HepG2 (cell line): ENCODE data around the gene NUBP2. TPM values are rescaled to one million over a fixed set of nuclear protein-coding genes. Genes with fewer than 3 reads are reported as not detected.
A peak's percentile ranks its signal among the peaks of the same experiment; 100 is the strongest.

Experiments
- ATAC-seq: fragments of 200-7000 bp; cut with Tn5 transposase; 3 replicates; pipeline ENCODE4 v1.9.1; 2020; ENCODE audit warnings: mild to moderate bottlenecking, moderate library complexity
- BruUV-seq: library from RNA; stranded (reverse); fragments of 400-500 nt; replicated peaks from 2 replicates; lab custom pipeline; 2021; lab: Mats Ljungman, UMichigan
- CTCF ChIA-PET: fragments of 300-600 bp; formaldehyde crosslinking; extraction: SDS; loops from one replicate; lab custom pipeline; 2021; ENCODE audit warnings: low total read pairs, inconsistent platforms, low intra/inter-chr PET ratio; lab: Yijun Ruan, JAX
- POLR2A ChIA-PET: fragments of 350-600 bp; sonication (Branson Sonifier 250); formaldehyde crosslinking; loops from one replicate; lab custom pipeline; 2020; ENCODE audit warnings: antibody characterized with exemption, inconsistent platforms; lab: Yijun Ruan, JAX
- DNase-seq: peaks from one replicate; pipeline ENCODE4 v3.0.0-alpha.2; 2015; ENCODE audit warnings: low spot score
- FAIRE-seq: peaks from 3 replicates; lab custom pipeline; 2011; peaks lifted over from hg19 to GRCh38; lab: Jason Lieb, UNC
- H2AFZ ChIP-seq: one replicate; pipeline ENCODE4 v1.6.1; 2011; ENCODE audit warnings: low read length, inconsistent platforms
- H3K27ac ChIP-seq: fragments of 300-600 bp; 3 replicates; pipeline ENCODE4 v1.8.0; 2011; ENCODE audit warnings: mixed run types, mild to moderate bottlenecking, mixed read lengths, low read length, inconsistent platforms; ENCODE audit not compliant: insufficient read depth; ENCODE audit errors: extremely low read length
- H3K27me3 ChIP-seq, 2 experiments: fragments of 200-600 bp in 1 of 2; 2 replicates in 1 of 2; 3 replicates in 1 of 2; pipeline versions ENCODE4 v1.6.0 to v1.8.0; 2011; ENCODE audit warnings: low read length in 2 of 2, mild to moderate bottlenecking in 2 of 2, moderate library complexity in 2 of 2, inconsistent platforms in 1 of 2; ENCODE audit not compliant: insufficient read depth in 2 of 2, control insufficient read depth in 1 of 2
- H3K36me3 ChIP-seq, 2 experiments: fragments of 200-600 bp in 1 of 2; replicated peaks in 1 of 2; 2 replicates in 1 of 2; 3 replicates in 1 of 2; pipeline versions ENCODE4 v1.5.1 to v1.8.0; 2011; ENCODE audit warnings: low read length in 2 of 2, inconsistent platforms in 1 of 2; ENCODE audit not compliant: insufficient read depth in 2 of 2, control insufficient read depth in 1 of 2
- H3K4me1 ChIP-seq: 2 replicates; pipeline ENCODE4 v1.5.1; 2012; ENCODE audit warnings: low read length, inconsistent platforms; ENCODE audit not compliant: insufficient read depth
- H3K4me2 ChIP-seq: 2 replicates; pipeline ENCODE4 v1.6.0; 2011; ENCODE audit warnings: low read depth, low read length, inconsistent platforms
- H3K4me3 ChIP-seq, 3 experiments: fragments of 200-600 bp in 1 of 3; sonication (generic), shearing (Covaris generic) in 1 of 3; replicated peaks in 1 of 3; 2 replicates each; pipeline ENCODE4 v1.5.1; 2011 to 2016; ENCODE audit warnings: low read length in 3 of 3, inconsistent platforms in 2 of 3, low read depth in 2 of 3, mild to moderate bottlenecking in 2 of 3, control low read depth in 1 of 3, mixed read lengths in 1 of 3; ENCODE audit not compliant: insufficient read depth in 1 of 3
- H3K79me2 ChIP-seq: one replicate; pipeline ENCODE4 v1.6.1; 2011; ENCODE audit warnings: low read length, inconsistent platforms; ENCODE audit not compliant: insufficient read depth
- H3K9ac ChIP-seq: 2 replicates; pipeline ENCODE4 v1.6.0; 2011; ENCODE audit warnings: mild to moderate bottlenecking, low read depth, low read length, inconsistent platforms; ENCODE audit not compliant: insufficient read depth
- H3K9me3 ChIP-seq: 2 replicates; pipeline ENCODE4 v1.5.1; 2012; ENCODE audit warnings: mild to moderate bottlenecking, low read length
- H4K20me1 ChIP-seq: 2 replicates; pipeline ENCODE4 v1.6.0; 2011; ENCODE audit warnings: inconsistent platforms, mild to moderate bottlenecking, low read length, moderate library complexity; ENCODE audit not compliant: insufficient read depth
- AGO1 ChIP-seq: fragments of 200-400 bp; formaldehyde crosslinking; IDR thresholded peaks from 2 replicates; pipeline ENCODE4 v1.6.1; 2017; ENCODE audit warnings: mild to moderate bottlenecking, low read depth, low read length, moderate library complexity; ENCODE audit not compliant: poor library complexity, severe bottlenecking
- AGO2 ChIP-seq: fragments of 200-400 bp; formaldehyde crosslinking; optimal IDR thresholded peaks from 2 replicates; pipeline ENCODE3; 2017; ENCODE audit warnings: mild to moderate bottlenecking, low read depth, low read length, moderate library complexity
- PHF8 ChIP-seq: sonication (generic); formaldehyde crosslinking; IDR thresholded peaks from 2 replicates; pipeline ENCODE4 v1.5.0; 2020; ENCODE audit warnings: missing genetic modification reagents
- POLR2A ChIP-seq, 2 experiments: IDR thresholded peaks; 2 replicates each; pipeline ENCODE4 v1.6.1; 2011; ENCODE audit warnings: low read depth in 2 of 2, low read length in 2 of 2, mild to moderate bottlenecking in 1 of 2, moderate library complexity in 1 of 2; ENCODE audit not compliant: insufficient read depth in 1 of 2
- TAF15 ChIP-seq: fragments of 200-400 bp; formaldehyde crosslinking; IDR thresholded peaks from one replicate; pipeline ENCODE4 v1.6.1; 2018; ENCODE audit warnings: mild to moderate bottlenecking, low read depth, low read length; ENCODE audit not compliant: poor library complexity, severe bottlenecking
- ZBTB33 ChIP-seq: sonication (generic); formaldehyde crosslinking; IDR thresholded peaks from 2 replicates; pipeline ENCODE4 v1.4.0; 2020; ENCODE audit warnings: missing genetic modification reagents
- ZBTB38 ChIP-seq: sonication (generic); formaldehyde crosslinking; IDR thresholded peaks from 2 replicates; pipeline ENCODE4 v1.5.1; 2020; ENCODE audit warnings: mild to moderate bottlenecking, missing genetic modification reagents
- ZC3H4 ChIP-seq: sonication (generic); formaldehyde crosslinking; IDR thresholded peaks from 2 replicates; pipeline ENCODE4 v1.4.0; 2020; ENCODE audit warnings: missing genetic modification reagents, borderline replicate concordance
- ZNF253 ChIP-seq: sonication (generic); formaldehyde crosslinking; IDR thresholded peaks from 2 replicates; pipeline ENCODE4 v1.8.0; 2022; ENCODE audit warnings: mild to moderate bottlenecking, missing genetic modification reagents, borderline replicate concordance
- ZNF335 ChIP-seq: sonication (generic); formaldehyde crosslinking; IDR thresholded peaks from 2 replicates; pipeline ENCODE4 v1.4.0; 2020; ENCODE audit warnings: missing genetic modification reagents
- ZNF768 ChIP-seq: sonication (generic); formaldehyde crosslinking; IDR thresholded peaks from 2 replicates; pipeline ENCODE4 v1.4.0; 2020; ENCODE audit warnings: missing genetic modification reagents
- WGBS: methylation state at CpG from one replicate; pipeline ENCODE4 v1.1.6; 2017; ENCODE audit warnings: low lambda C conversion rate; 5-methylcytosine and 5-hydroxymethylcytosine counted together
- in situ Hi-C: cut with HindIII; loops from 2 replicates; pipeline ENCODE4 v1.10.0; 2017; ENCODE audit warnings: low pct_unique_long_range_greater_than_20kb; ENCODE audit not compliant: extremely low pct_ligation_motif_present
- intact Hi-C: fragments of 100-400 bp; cut with micrococcal nuclease; formaldehyde crosslinking; loops from one replicate; pipeline ENCODE4 v1.10.0; 2022; ENCODE audit not compliant: unreplicated experiment
- polyA plus RNA-seq, 8 experiments: library from polyadenylated mRNA; depleted of rRNA in 3 of 8; stranded (reverse) in 7 of 8; unstranded in 1 of 8; fragments of >200 nt; fragmentation: Illumina TruSeq in 4 of 8; extraction: Trizol in 4 of 8; gene quantifications; 2 replicates each; pipeline versions ENCODE4 v1.2.1 to v1.2.3, GENCODE V29; 2011 to 2016; ENCODE audit warnings: low read depth in 4 of 8, missing spikeins in 1 of 8, mixed read lengths in 1 of 8; ENCODE audit not compliant: insufficient read depth in 1 of 8
- total RNA-seq, 5 experiments: library from RNA; depleted of rRNA; stranded (reverse); fragments of >200 nt; fragmentation: Illumina TruSeq; extraction: Trizol; gene quantifications; 2 replicates each; pipeline ENCODE4 v1.2.3, GENCODE V29; 2016; ENCODE audit warnings: low read depth in 1 of 5
- TF ChIP-seq, protein P1 (sequence below): sonication (generic); formaldehyde crosslinking; IDR thresholded peaks from 2 replicates; pipeline ENCODE4 v1.8.1; 2023; ENCODE audit warnings: mild to moderate bottlenecking, missing genetic modification reagents
- TF ChIP-seq, protein P2 (sequence below): sonication (generic); formaldehyde crosslinking; IDR thresholded peaks from 2 replicates; pipeline ENCODE4 v1.5.0; 2020; ENCODE audit warnings: mild to moderate bottlenecking, missing genetic modification reagents

NUBP2 gene
- total and polyA plus RNA-seq, 2 of the 13 experiments (the other 11 are each of a cell fraction or from before 2014, with no cell fraction given) = 25.7 to 61.5 TPM

DNA sequence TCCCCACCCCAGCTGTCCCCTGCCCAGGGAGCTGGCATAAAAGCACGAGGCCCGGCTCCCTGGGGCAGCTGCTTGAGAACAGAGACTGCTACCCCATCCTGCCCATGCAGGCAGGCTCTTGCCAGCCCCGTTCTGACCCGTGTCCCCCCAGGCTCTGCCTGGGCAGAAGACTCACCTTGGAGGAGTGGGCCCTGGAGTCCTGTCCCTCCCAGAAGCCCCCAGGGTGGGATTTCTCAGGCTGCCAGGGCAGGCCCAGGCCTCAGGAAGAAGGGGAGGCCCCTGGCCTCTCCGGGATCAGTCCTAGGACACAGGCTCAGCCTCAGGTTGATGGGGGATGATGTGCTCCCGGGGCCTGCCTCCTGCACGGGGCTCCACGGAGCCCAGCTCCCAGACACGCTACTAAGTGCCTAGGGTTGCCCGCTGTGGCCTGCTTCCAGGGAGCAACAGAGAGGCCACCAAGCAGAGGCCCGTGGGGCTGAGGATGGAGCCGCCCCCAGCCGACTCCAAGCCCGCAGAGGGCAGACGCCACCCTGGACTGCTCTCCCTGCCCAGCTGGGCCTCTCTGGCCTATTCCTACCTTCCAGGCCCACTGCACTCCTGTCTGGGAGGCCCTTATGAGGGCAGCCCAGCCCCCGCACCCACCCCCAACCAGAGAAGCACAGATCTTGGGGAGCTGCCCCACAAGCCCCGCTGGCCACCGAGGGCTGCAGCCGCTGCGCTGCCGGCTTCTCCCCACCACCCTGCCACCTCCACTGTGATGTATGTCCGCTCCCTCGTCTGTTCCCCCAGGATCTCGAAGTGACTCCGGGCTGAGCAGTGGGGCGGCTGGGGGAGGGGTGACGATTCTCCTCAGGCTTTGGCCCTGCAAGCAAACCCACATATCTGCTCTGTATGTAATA lies 13.1 kb upstream of the NUBP2 start (continued):
- TF ChIP-seq, protein P1, sequence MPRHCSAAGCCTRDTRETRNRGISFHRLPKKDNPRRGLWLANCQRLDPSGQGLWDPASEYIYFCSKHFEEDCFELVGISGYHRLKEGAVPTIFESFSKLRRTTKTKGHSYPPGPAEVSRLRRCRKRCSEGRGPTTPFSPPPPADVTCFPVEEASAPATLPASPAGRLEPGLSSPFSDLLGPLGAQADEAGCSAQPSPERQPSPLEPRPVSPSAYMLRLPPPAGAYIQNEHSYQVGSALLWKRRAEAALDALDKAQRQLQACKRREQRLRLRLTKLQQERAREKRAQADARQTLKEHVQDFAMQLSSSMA (CRISPR knock-in tag) = no peak
- TF ChIP-seq, all 625 proteins: peak for 10

- Histone ChIP-seq H3K9ac (peak overlapping the region; percentile 60; the same call in 1 of the 2 replicates), H3K79me2 (peaks cover 30% of the 10 kb centered on the region), H3K4me3 (peak overlapping the region; percentile 94 to 96 (median 95); a peak in 4 of 6 replicates), H3K4me1 (peaks cover 12% of the 10 kb centered on the region), H3K9me3 (no peaks in the 10 kb centered on the region), H3K27ac (no peak overlapping the region), H2AFZ (no peak overlapping the region), H3K4me2 (peak overlapping the region; percentile 91), H3K27me3 (no peaks in the 10 kb centered on the region; a peak in 2 of 5 replicates), H4K20me1 (no peaks in the 10 kb centered on the region), H3K36me3 (peaks cover 6 to 26% of the 10 kb centered on the region in 2 experiments; a peak in 4 of 5 replicates)
- intact Hi-C loops (loop anchor here (5.0 kb wide), 1 partner anchor 42 kb away; no protein-coding TSS in a partner anchor), in situ Hi-C loops (no loop called here)
- no peak for ATAC-seq
- no peak for DNase-seq
- FAIRE-seq = no peak
- TSS peak; percentile 12 for BruUV-seq
- ChIA-PET POLR2A (interaction anchor here (1.3 kb wide), 1 partner anchor 57 kb away, joined by 4 read pairs; the partner anchor contains the start of gene FAHD1), CTCF (no interaction called here)
- WGBS = 96% methylated on average over 48 of the region's 81 CpGs
- TF ChIP-seq ZNF768 (CRISPR knock-in tag) (peak; percentile 36; the same call in 1 of the 2 replicates), TAF15 (no peak), ZC3H4 (peak; percentile 33; the same call in 1 of the 2 replicates), ZBTB33 (CRISPR knock-in tag) (peak; percentile 57; the same call in 1 of the 2 replicates), ZNF253 (CRISPR knock-in tag) (0 out of 2 replicates have a peak, but pooled peaks have one; percentile 22), AGO2 (peak; percentile 84), POLR2A (IDR thresholded peaks at IDR 0.05; ENCODE audit: insufficient read depth in 1 of 2, low read depth in 2 of 2, low read length in 2 of 2) (0 out of 4 replicates have a peak, but pooled peaks of 1 of the 2 experiments have one; percentile 35), ZNF335 (no peak), ZBTB38 (CRISPR knock-in tag) (peak; percentile 71), AGO1 (peak; percentile 93), PHF8 (CRISPR knock-in tag) (peak; percentile 9; the same call in 1 of the 2 replicates)
- TF ChIP-seq, protein P2, sequence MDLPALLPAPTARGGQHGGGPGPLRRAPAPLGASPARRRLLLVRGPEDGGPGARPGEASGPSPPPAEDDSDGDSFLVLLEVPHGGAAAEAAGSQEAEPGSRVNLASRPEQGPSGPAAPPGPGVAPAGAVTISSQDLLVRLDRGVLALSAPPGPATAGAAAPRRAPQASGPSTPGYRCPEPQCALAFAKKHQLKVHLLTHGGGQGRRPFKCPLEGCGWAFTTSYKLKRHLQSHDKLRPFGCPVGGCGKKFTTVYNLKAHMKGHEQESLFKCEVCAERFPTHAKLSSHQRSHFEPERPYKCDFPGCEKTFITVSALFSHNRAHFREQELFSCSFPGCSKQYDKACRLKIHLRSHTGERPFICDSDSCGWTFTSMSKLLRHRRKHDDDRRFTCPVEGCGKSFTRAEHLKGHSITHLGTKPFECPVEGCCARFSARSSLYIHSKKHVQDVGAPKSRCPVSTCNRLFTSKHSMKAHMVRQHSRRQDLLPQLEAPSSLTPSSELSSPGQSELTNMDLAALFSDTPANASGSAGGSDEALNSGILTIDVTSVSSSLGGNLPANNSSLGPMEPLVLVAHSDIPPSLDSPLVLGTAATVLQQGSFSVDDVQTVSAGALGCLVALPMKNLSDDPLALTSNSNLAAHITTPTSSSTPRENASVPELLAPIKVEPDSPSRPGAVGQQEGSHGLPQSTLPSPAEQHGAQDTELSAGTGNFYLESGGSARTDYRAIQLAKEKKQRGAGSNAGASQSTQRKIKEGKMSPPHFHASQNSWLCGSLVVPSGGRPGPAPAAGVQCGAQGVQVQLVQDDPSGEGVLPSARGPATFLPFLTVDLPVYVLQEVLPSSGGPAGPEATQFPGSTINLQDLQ (CRISPR knock-in tag) = no peak
Measured at GRCh38 chr16:1770328-1771187, 12.2 kb upstream of the NUBP2 start.
